ENCODE data around the gene YTHDC2. TPM values are rescaled to one million over a fixed set of nuclear protein-coding genes. Genes with fewer than 3 reads are reported as not detected.
A peak's percentile ranks its signal among the peaks of the same experiment; 100 is the strongest.

Gene YTHDC2
- total RNA-seq, 1 donor from 2014 or later, result 28.6 TPM

DNA sequence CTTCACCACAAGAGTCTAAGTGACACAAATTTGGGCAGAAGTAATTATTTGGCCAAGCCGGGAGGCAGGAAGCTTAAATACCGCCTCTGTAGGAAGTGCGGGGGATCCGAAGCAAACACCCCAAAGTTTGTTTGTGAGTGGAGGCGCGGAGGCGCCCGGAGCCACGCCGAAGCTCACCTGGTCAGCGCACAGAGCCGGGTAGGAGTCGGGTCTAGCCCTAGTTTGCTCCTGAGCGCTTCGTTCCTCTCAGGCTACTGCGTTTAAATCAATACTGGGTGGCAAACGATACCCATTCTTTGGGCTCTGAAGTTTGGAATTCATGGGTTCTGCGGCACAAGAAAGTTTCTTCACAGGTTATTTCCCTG is 26.1 kb upstream of the YTHDC2 start:
- Mint-ChIP-seq H3K27ac (ENCODE audit: unreplicated experiment) (no peak overlapping the region), H3K36me3 (ENCODE audit: low read depth, unreplicated experiment) (peaks cover 8% of the 10 kb centered on the region), H3K9me3 (ENCODE audit: unreplicated experiment) (no peaks in the 10 kb centered on the region), H3K4me3 (ENCODE audit: unreplicated experiment) (peak overlapping the region; percentile 72), H3K27me3 (ENCODE audit: unreplicated experiment) (peaks cover 3% of the 10 kb centered on the region), H3K4me1 (ENCODE audit: unreplicated experiment) (peaks cover 2% of the 10 kb centered on the region)
- TF ChIP-seq CTCF (IDR thresholded peaks at IDR 0.05; ENCODE audit: unreplicated experiment), result no peak
- DNase-seq (ENCODE audit: low spot score), result peak; percentile 7

DNA sequence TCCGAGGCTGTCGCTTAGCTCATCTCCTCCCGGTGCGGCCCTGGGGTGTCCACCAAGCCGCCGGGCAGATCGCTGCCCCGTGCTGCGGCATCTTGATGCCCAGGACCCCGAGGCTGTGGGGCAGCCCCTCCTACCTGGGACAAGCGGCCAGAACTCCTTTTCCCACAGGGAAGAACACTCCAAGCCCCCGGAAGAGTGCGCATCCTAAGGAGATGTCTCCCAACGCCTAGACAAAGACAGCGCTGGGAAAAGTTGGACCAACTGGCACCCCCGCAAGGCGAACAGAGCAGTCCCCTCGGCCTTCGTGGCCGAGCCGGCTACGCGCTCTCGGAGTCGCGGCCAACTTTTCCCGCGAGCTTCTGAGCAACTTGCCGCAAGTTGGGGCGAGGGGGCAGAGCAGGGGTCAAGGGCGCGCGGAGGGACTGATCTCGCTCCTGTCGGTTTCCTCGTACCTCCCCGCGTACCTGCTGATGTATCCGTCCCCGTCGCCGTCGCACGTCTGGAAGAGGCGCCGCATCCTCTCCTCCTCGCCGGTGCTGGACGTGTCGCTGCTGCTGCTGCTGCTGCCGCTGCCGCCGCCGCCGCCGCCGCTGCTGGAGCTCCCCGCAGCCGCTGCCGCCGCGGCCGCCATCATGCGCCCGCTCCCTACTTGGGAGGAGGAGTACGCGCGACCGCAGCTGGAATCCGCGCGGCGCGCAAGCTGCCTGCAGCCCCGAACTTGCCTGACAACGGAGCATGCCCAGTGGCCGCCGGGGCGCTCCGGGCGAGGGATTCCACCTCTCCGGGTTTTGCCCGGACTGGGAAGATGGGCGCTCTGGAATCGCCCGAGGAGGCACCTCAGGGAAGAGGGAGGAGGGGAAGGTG is 25.5 kb upstream of the YTHDC2 start, which contains the start of gene MCC:
MCC (minus strand) TSS at position 673 of the 864 bp plus-strand sequence.
- Mint-ChIP-seq H3K4me1 (ENCODE audit: unreplicated experiment) (peaks cover 2% of the 10 kb centered on the region), H3K27ac (ENCODE audit: unreplicated experiment) (no peak within 1 kb of the TSS), H3K27me3 (ENCODE audit: unreplicated experiment) (peaks cover 3% of the 10 kb centered on the region), H3K36me3 (ENCODE audit: low read depth, unreplicated experiment) (peaks cover 8% of the 10 kb centered on the region), H3K4me3 (ENCODE audit: unreplicated experiment) (peak within 1 kb of the TSS; percentile 81), H3K9me3 (ENCODE audit: unreplicated experiment) (no peaks in the 10 kb centered on the region)
- DNase-seq (ENCODE audit: low spot score), result peak; percentile 78
- no peak for TF ChIP-seq CTCF (IDR thresholded peaks at IDR 0.05; ENCODE audit: unreplicated experiment)

- TF ChIP-seq CTCF (IDR thresholded peaks at IDR 0.05; ENCODE audit: unreplicated experiment), result no peak
- peak overlapping the region; percentile 81 for H3K4me3 Mint-ChIP-seq (ENCODE audit: unreplicated experiment)
- peaks cover 2% of the 10 kb centered on the region for H3K4me1 Mint-ChIP-seq (ENCODE audit: unreplicated experiment)
- no peak for DNase-seq (ENCODE audit: low spot score)
- H3K36me3 Mint-ChIP-seq (ENCODE audit: low read depth, unreplicated experiment), result peaks cover 8% of the 10 kb centered on the region
- H3K27me3 Mint-ChIP-seq (ENCODE audit: unreplicated experiment), result peaks cover 3% of the 10 kb centered on the region
- H3K27ac Mint-ChIP-seq (ENCODE audit: unreplicated experiment), result no peak overlapping the region
- H3K9me3 Mint-ChIP-seq (ENCODE audit: unreplicated experiment), result no peaks in the 10 kb centered on the region
Measured at GRCh38 chr5:113488645-113489184, 24.8 kb upstream of the YTHDC2 start.

GRCh38 chr5:113489299-113489698 is 24.2 kb upstream of the YTHDC2 start:
- Mint-ChIP-seq H3K4me1 (ENCODE audit: unreplicated experiment) (peaks cover 2% of the 10 kb centered on the region), H3K4me3 (ENCODE audit: unreplicated experiment) (no peak overlapping the region), H3K36me3 (ENCODE audit: low read depth, unreplicated experiment) (peaks cover 8% of the 10 kb centered on the region), H3K27ac (ENCODE audit: unreplicated experiment) (no peak overlapping the region), H3K9me3 (ENCODE audit: unreplicated experiment) (no peaks in the 10 kb centered on the region), H3K27me3 (ENCODE audit: unreplicated experiment) (peaks cover 3% of the 10 kb centered on the region)
- DNase-seq (ENCODE audit: low spot score), result no peak
- no peak for TF ChIP-seq CTCF (IDR thresholded peaks at IDR 0.05; ENCODE audit: unreplicated experiment)

- H3K27ac Mint-ChIP-seq (ENCODE audit: unreplicated experiment), result no peak overlapping the region
Measured at GRCh38 chr5:113490317-113490716, 23.2 kb upstream of the YTHDC2 start.

More at GRCh38 chr5:113490317-113490716, 23.2 kb upstream of the YTHDC2 start:
- Mint-ChIP-seq H3K4me3 (ENCODE audit: unreplicated experiment) (peak overlapping the region; percentile 26), H3K9me3 (ENCODE audit: unreplicated experiment) (no peaks in the 10 kb centered on the region), H3K27me3 (ENCODE audit: unreplicated experiment) (peaks cover 3% of the 10 kb centered on the region), H3K4me1 (ENCODE audit: unreplicated experiment) (peaks cover 2% of the 10 kb centered on the region), H3K36me3 (ENCODE audit: low read depth, unreplicated experiment) (peaks cover 8% of the 10 kb centered on the region)
- TF ChIP-seq CTCF (IDR thresholded peaks at IDR 0.05; ENCODE audit: unreplicated experiment), result no peak
- no peak for DNase-seq (ENCODE audit: low spot score)

All from endothelial cell (in vitro differentiated cells).